NK-92 (cell line): ENCODE data around the gene CPSF6.
"Not testable (repeated sequence)": the region's sequence is repeated elsewhere in the genome, so short reads cannot be mapped to it uniquely, and the experiment has no call there.

ENCODE experiments used
- DNase-seq: peaks from one replicate; lab custom pipeline; 2025; ENCODE audit not compliant: unreplicated experiment; lab: John Stamatoyannopoulos, UW

Gene CPSF6

GRCh38 chr12:69239352-69239921 lies at the start of gene CPSF6:
TSS of gene CPSF6 (plus strand) at chr12:69239569. CDS start at chr12:69239647, 78 bp downstream.
- peak; percentile 54 for DNase-seq

- no peak for DNase-seq
Observed at GRCh38 chr12:69196302-69197288, 42.8 kb upstream of the CPSF6 start.

- not testable (repeated sequence) for DNase-seq
Observed at GRCh38 chr12:69199976-69200375, 39.4 kb upstream of the CPSF6 start.

GRCh38 chr12:69204191-69204590 lies 35.2 kb upstream of the CPSF6 start:
- DNase-seq: no peak

GRCh38 chr12:69210661-69211060 lies 28.7 kb upstream of the CPSF6 start:
- no peak for DNase-seq

- no peak for DNase-seq
Observed at GRCh38 chr12:69211160-69211559, 28.2 kb upstream of the CPSF6 start.

- DNase-seq: no peak
Observed at GRCh38 chr12:69214169-69214568, 25.2 kb upstream of the CPSF6 start.

GRCh38 chr12:69225251-69225910 lies 14.0 kb upstream of the CPSF6 start:
- DNase-seq: no peak

- no peak for DNase-seq
Observed at GRCh38 chr12:69231479-69231878, 7.9 kb upstream of the CPSF6 start.

- no peak for DNase-seq
Observed at GRCh38 chr12:69238589-69239351, 599 bp upstream of the CPSF6 start.

GRCh38 chr12:69239922-69240630 lies 707 bp downstream of the CPSF6 start:
- DNase-seq: no peak

GRCh38 chr12:69240631-69240995 lies 1.2 kb downstream of the CPSF6 start:
- DNase-seq: no peak

GRCh38 chr12:69241438-69242092 lies 2.2 kb downstream of the CPSF6 start:
- no peak for DNase-seq

- DNase-seq: no peak
Observed at GRCh38 chr12:69243099-69244084, 4.0 kb downstream of the CPSF6 start.

- DNase-seq: no peak
Observed at GRCh38 chr12:69247268-69248018, 8.1 kb downstream of the CPSF6 start.

- no peak for DNase-seq
Observed at GRCh38 chr12:69252033-69252432, 12.7 kb downstream of the CPSF6 start.

- no peak for DNase-seq
Observed at GRCh38 chr12:69254046-69254445, 14.7 kb downstream of the CPSF6 start.

- DNase-seq: no peak
Observed at GRCh38 chr12:69254862-69255261, 15.5 kb downstream of the CPSF6 start.
